Activated naive CD8-positive, alpha-beta T cell (primary cell): ENCODE measurements around the gene PTPRM.

ENCODE experiments used
- H3K27ac Mint-ChIP-seq: one replicate; pipeline ENCODE4 v1.8.0; 2021; ENCODE audit warnings: mixed read lengths
- H3K27me3 Mint-ChIP-seq: one replicate; pipeline ENCODE4 v1.8.0; 2021; ENCODE audit warnings: mixed read lengths
- H3K36me3 Mint-ChIP-seq: one replicate; pipeline ENCODE4 v1.8.0; 2021; ENCODE audit warnings: mixed read lengths
- H3K4me1 Mint-ChIP-seq: one replicate; pipeline ENCODE4 v1.8.0; 2021; ENCODE audit warnings: low read depth, mixed read lengths
- H3K4me3 Mint-ChIP-seq: one replicate; pipeline ENCODE4 v1.8.0; 2021; ENCODE audit warnings: mild to moderate bottlenecking, mixed read lengths
- H3K9me3 Mint-ChIP-seq: one replicate; pipeline ENCODE4 v1.8.0; 2021; ENCODE audit warnings: low read depth, mixed read lengths

PTPRM gene

GRCh38 chr18:8121101-8121500, 554.0 kb downstream of the PTPRM start:
- no peak overlapping the region for H3K27ac Mint-ChIP-seq
- no peaks in the 10 kb centered on the region for H3K27me3 Mint-ChIP-seq
- H3K4me1 Mint-ChIP-seq: no peaks in the 10 kb centered on the region
- H3K36me3 Mint-ChIP-seq: no peaks in the 10 kb centered on the region
- no peak overlapping the region for H3K4me3 Mint-ChIP-seq
- H3K9me3 Mint-ChIP-seq: peaks cover 6% of the 10 kb centered on the region

GRCh38 chr18:8121942-8122480, 554.9 kb downstream of the PTPRM start:
- no peak overlapping the region for H3K27ac Mint-ChIP-seq
- H3K27me3 Mint-ChIP-seq: no peaks in the 10 kb centered on the region
- H3K36me3 Mint-ChIP-seq: no peaks in the 10 kb centered on the region
- H3K4me1 Mint-ChIP-seq: no peaks in the 10 kb centered on the region
- H3K9me3 Mint-ChIP-seq: peaks cover 2% of the 10 kb centered on the region
- H3K4me3 Mint-ChIP-seq: no peak overlapping the region

GRCh38 chr18:8124232-8125146, 557.4 kb downstream of the PTPRM start:
- H3K27me3 Mint-ChIP-seq: no peaks in the 10 kb centered on the region
- no peaks in the 10 kb centered on the region for H3K36me3 Mint-ChIP-seq
- H3K27ac Mint-ChIP-seq: no peak overlapping the region
- no peak overlapping the region for H3K4me3 Mint-ChIP-seq
- H3K9me3 Mint-ChIP-seq: no peaks in the 10 kb centered on the region
- no peaks in the 10 kb centered on the region for H3K4me1 Mint-ChIP-seq

- no peaks in the 10 kb centered on the region for H3K27me3 Mint-ChIP-seq
- no peak overlapping the region for H3K4me3 Mint-ChIP-seq
- no peaks in the 10 kb centered on the region for H3K9me3 Mint-ChIP-seq
- H3K4me1 Mint-ChIP-seq: no peaks in the 10 kb centered on the region
- no peak overlapping the region for H3K27ac Mint-ChIP-seq
- no peaks in the 10 kb centered on the region for H3K36me3 Mint-ChIP-seq
Observed at GRCh38 chr18:8130096-8130495, 563.0 kb downstream of the PTPRM start.

- Mint-ChIP-seq H3K27ac (no peak overlapping the region), H3K4me1 (no peaks in the 10 kb centered on the region), H3K4me3 (no peak overlapping the region), H3K36me3 (no peaks in the 10 kb centered on the region), H3K27me3 (no peaks in the 10 kb centered on the region), H3K9me3 (no peaks in the 10 kb centered on the region)
Observed at GRCh38 chr18:8133032-8133431, 565.9 kb downstream of the PTPRM start.

GRCh38 chr18:8133888-8134287, 566.8 kb downstream of the PTPRM start:
- Mint-ChIP-seq H3K9me3 (peaks cover 3% of the 10 kb centered on the region), H3K36me3 (no peaks in the 10 kb centered on the region), H3K27ac (no peak overlapping the region), H3K4me1 (no peaks in the 10 kb centered on the region), H3K27me3 (no peaks in the 10 kb centered on the region), H3K4me3 (no peak overlapping the region)

GRCh38 chr18:8139127-8139527, 572.0 kb downstream of the PTPRM start:
- H3K9me3 Mint-ChIP-seq: peaks cover 7% of the 10 kb centered on the region
- H3K4me1 Mint-ChIP-seq: no peaks in the 10 kb centered on the region
- H3K27me3 Mint-ChIP-seq: no peaks in the 10 kb centered on the region
- H3K27ac Mint-ChIP-seq: no peak overlapping the region
- no peak overlapping the region for H3K4me3 Mint-ChIP-seq
- no peaks in the 10 kb centered on the region for H3K36me3 Mint-ChIP-seq

GRCh38 chr18:8139891-8140406, 572.8 kb downstream of the PTPRM start:
- Mint-ChIP-seq H3K27ac (no peak overlapping the region), H3K36me3 (no peaks in the 10 kb centered on the region), H3K27me3 (no peaks in the 10 kb centered on the region), H3K4me3 (no peak overlapping the region), H3K9me3 (peaks cover 7% of the 10 kb centered on the region), H3K4me1 (no peaks in the 10 kb centered on the region)

GRCh38 chr18:8140841-8141501, 573.9 kb downstream of the PTPRM start:
- Mint-ChIP-seq H3K4me3 (no peak overlapping the region), H3K27ac (no peak overlapping the region), H3K4me1 (no peaks in the 10 kb centered on the region), H3K36me3 (no peaks in the 10 kb centered on the region), H3K9me3 (peaks cover 7% of the 10 kb centered on the region), H3K27me3 (no peaks in the 10 kb centered on the region)

GRCh38 chr18:8142131-8142711, 575.1 kb downstream of the PTPRM start:
- Mint-ChIP-seq H3K4me3 (no peak overlapping the region), H3K27me3 (no peaks in the 10 kb centered on the region), H3K36me3 (no peaks in the 10 kb centered on the region), H3K9me3 (peaks cover 7% of the 10 kb centered on the region), H3K4me1 (no peaks in the 10 kb centered on the region), H3K27ac (no peak overlapping the region)

GRCh38 chr18:8142932-8143331, 575.8 kb downstream of the PTPRM start:
- no peaks in the 10 kb centered on the region for H3K27me3 Mint-ChIP-seq
- no peak overlapping the region for H3K27ac Mint-ChIP-seq
- H3K36me3 Mint-ChIP-seq: no peaks in the 10 kb centered on the region

GRCh38 chr18:8151181-8151580, 584.1 kb downstream of the PTPRM start:
- Mint-ChIP-seq H3K4me3 (no peak overlapping the region), H3K9me3 (no peaks in the 10 kb centered on the region), H3K4me1 (no peaks in the 10 kb centered on the region), H3K27me3 (no peaks in the 10 kb centered on the region), H3K27ac (no peak overlapping the region), H3K36me3 (no peaks in the 10 kb centered on the region)

More at GRCh38 chr18:8142932-8143331, 575.8 kb downstream of the PTPRM start:
- Mint-ChIP-seq H3K9me3 (peaks cover 7% of the 10 kb centered on the region), H3K4me1 (no peaks in the 10 kb centered on the region), H3K4me3 (no peak overlapping the region)

- Mint-ChIP-seq H3K9me3 (no peaks in the 10 kb centered on the region), H3K4me3 (no peak overlapping the region), H3K27me3 (no peaks in the 10 kb centered on the region), H3K27ac (no peak overlapping the region), H3K4me1 (no peaks in the 10 kb centered on the region), H3K36me3 (no peaks in the 10 kb centered on the region)
Observed at GRCh38 chr18:8153887-8154583, 586.9 kb downstream of the PTPRM start.

- no peak overlapping the region for H3K27ac Mint-ChIP-seq
- H3K9me3 Mint-ChIP-seq: no peaks in the 10 kb centered on the region
- H3K4me1 Mint-ChIP-seq: no peaks in the 10 kb centered on the region
- H3K4me3 Mint-ChIP-seq: no peak overlapping the region
- no peaks in the 10 kb centered on the region for H3K27me3 Mint-ChIP-seq
- no peaks in the 10 kb centered on the region for H3K36me3 Mint-ChIP-seq
Observed at GRCh38 chr18:8162802-8163201, 595.7 kb downstream of the PTPRM start.
